Activated T-cell treated with anti-CD3 and anti-CD28 coated beads, Interleukin-2, amount 50 U/mL, for 1 hour (primary cell): Measurements from ENCODE around the gene GNAZ.

Source experiments
- DNase-seq: peaks from one replicate; pipeline ENCODE4 v3.0.0-alpha.2; 2020

The GNAZ gene

GRCh38 chr22:23161029-23161428 is 90.7 kb downstream of the GNAZ start:
- DNase-seq = no peak

GRCh38 chr22:23161574-23161973 is 91.3 kb downstream of the GNAZ start:
- DNase-seq = no peak

- no peak for DNase-seq
Measured at GRCh38 chr22:23163665-23164064, 93.3 kb downstream of the GNAZ start.

GRCh38 chr22:23164091-23164490 is 93.8 kb downstream of the GNAZ start:
- no peak for DNase-seq

- DNase-seq = no peak
Measured at GRCh38 chr22:23166042-23166831, 95.9 kb downstream of the GNAZ start.

GRCh38 chr22:23166841-23167616 is 96.7 kb downstream of the GNAZ start:
- no peak for DNase-seq

- DNase-seq = no peak
Measured at GRCh38 chr22:23168391-23169042, 98.2 kb downstream of the GNAZ start.

GRCh38 chr22:23169043-23169406 is 98.7 kb downstream of the GNAZ start:
- DNase-seq = no peak
